GM23248 (cell line): Measurements from ENCODE around the gene KCNQ5. TPM values are rescaled to one million over a fixed set of nuclear protein-coding genes. Genes with fewer than 3 reads are reported as not detected.

Source experiments
- DNase-seq: peaks from one replicate; pipeline ENCODE4 v3.0.0-alpha.2; 2015
- H2AFZ ChIP-seq: fragments of 200-600 bp; sonication (generic); 2 replicates; pipeline ENCODE4 v1.6.1; 2016; ENCODE audit warnings: antibody characterized with exemption
- H3F3A ChIP-seq: fragments of 200-600 bp; sonication (generic); 2 replicates; pipeline ENCODE4 v1.6.1; 2016; ENCODE audit warnings: mild to moderate bottlenecking, antibody characterized with exemption, mixed run types; ENCODE audit not compliant: insufficient read depth
- H3K27ac ChIP-seq: fragments of 200-600 bp; sonication (generic); 2 replicates; pipeline ENCODE4 v1.5.1; 2016; ENCODE audit warnings: mild to moderate bottlenecking
- H3K27me3 ChIP-seq: fragments of 200-600 bp; sonication (generic); replicated peaks from 2 replicates; pipeline ENCODE4 v1.6.1; 2016; ENCODE audit warnings: mild to moderate bottlenecking; ENCODE audit not compliant: insufficient read depth
- H3K36me3 ChIP-seq: fragments of 200-600 bp; sonication (generic); 2 replicates; pipeline ENCODE4 v1.6.1; 2016; ENCODE audit warnings: low read depth, mild to moderate bottlenecking
- H3K4me1 ChIP-seq: fragments of 200-600 bp; sonication (generic); 2 replicates; pipeline ENCODE4 v1.6.1; 2016; ENCODE audit warnings: mild to moderate bottlenecking; ENCODE audit not compliant: insufficient read depth
- H3K4me2 ChIP-seq: fragments of 200-600 bp; sonication (generic); one replicate; pipeline ENCODE4 v1.6.1; 2016; ENCODE audit warnings: mild to moderate bottlenecking; ENCODE audit not compliant: unreplicated experiment
- H3K4me3 ChIP-seq: fragments of 200-600 bp; sonication (generic); 2 replicates; pipeline ENCODE4 v1.5.1; 2016; ENCODE audit warnings: mild to moderate bottlenecking
- H3K79me2 ChIP-seq: fragments of 200-600 bp; sonication (generic); 2 replicates; pipeline ENCODE4 v1.6.1; 2016; ENCODE audit warnings: mild to moderate bottlenecking; ENCODE audit not compliant: insufficient read depth
- H3K9ac ChIP-seq: fragments of 200-600 bp; sonication (generic); 2 replicates; pipeline ENCODE4 v1.6.1; 2016; ENCODE audit warnings: mild to moderate bottlenecking
- H3K9me2 ChIP-seq: fragments of 200-600 bp; sonication (generic); 2 replicates; pipeline ENCODE4 v1.6.1; 2016; ENCODE audit warnings: mixed run types, mild to moderate bottlenecking, moderate library complexity; ENCODE audit not compliant: insufficient read depth
- H3K9me3 ChIP-seq: fragments of 200-600 bp; sonication (generic); one replicate; pipeline ENCODE4 v1.6.1; 2017; ENCODE audit warnings: low read depth
- H4K20me1 ChIP-seq: fragments of 200-600 bp; sonication (generic); 2 replicates; pipeline ENCODE4 v1.6.0; 2016; ENCODE audit not compliant: insufficient read depth
- EZH2 ChIP-seq: fragments of 200-600 bp; sonication (generic); IDR thresholded peaks from 2 replicates; pipeline ENCODE4 v1.6.1; 2018; ENCODE audit warnings: antibody characterized with exemption, mild to moderate bottlenecking; ENCODE audit not compliant: insufficient read depth, poor library complexity, severe bottlenecking
- EZH2phosphoT487 ChIP-seq: fragments of 200-600 bp; sonication (generic); IDR thresholded peaks from 2 replicates; pipeline ENCODE4 v1.6.1; 2018; ENCODE audit warnings: antibody characterized with exemption, moderate library complexity, mild to moderate bottlenecking, low read depth; ENCODE audit not compliant: insufficient read depth
- WGBS, 2 experiments: methylation state at CpG; one replicate each; pipeline ENCODE4 v1.1.6; 2015 to 2017; ENCODE audit warnings: low lambda C conversion rate in 2 of 2, low coverage in 1 of 2; ENCODE audit errors: missing lambda C conversion rate in 2 of 2; 5-methylcytosine and 5-hydroxymethylcytosine counted together
- in situ Hi-C: fragments of 300-500 bp; cut with MboI; formaldehyde crosslinking; loops from 2 replicates; pipeline ENCODE4 v1.15.0; 2020
- polyA plus RNA-seq: library from polyadenylated mRNA; unstranded; fragments of >200 nt; fragmentation: Nextera tagmentation; extraction: Ambion mirVana; gene quantifications from 2 replicates; pipeline ENCODE4 v1.2.1, GENCODE V29; 2016
- total RNA-seq: library from RNA; depleted of rRNA; stranded (reverse); fragments of >200 nt; shearing (Covaris generic); gene quantifications from 2 replicates; pipeline ENCODE4 v1.2.3, GENCODE V29; 2014

KCNQ5 gene
- total and polyA plus RNA-seq, 2 experiments from 2014 or later, result 5.7 to 10.8 TPM

GRCh38 chr6:73207221-73207837 lies 585.5 kb downstream of the KCNQ5 start:
- TF ChIP-seq EZH2 (no peak), EZH2phosphoT487 (no peak)
- no peaks in the 10 kb centered on the region for H3K79me2 ChIP-seq

GRCh38 chr6:73209117-73209516 lies 587.3 kb downstream of the KCNQ5 start:
- in situ Hi-C loops, result no loop called here
- Histone ChIP-seq H3K9ac (no peak overlapping the region), H3K27me3 (no peaks in the 10 kb centered on the region), H3F3A (no peaks in the 10 kb centered on the region), H3K4me1 (no peaks in the 10 kb centered on the region), H3K4me2 (no peak overlapping the region), H3K4me3 (no peak overlapping the region), H2AFZ (no peak overlapping the region), H4K20me1 (no peaks in the 10 kb centered on the region), H3K36me3 (no peaks in the 10 kb centered on the region), H3K9me3 (no peaks in the 10 kb centered on the region), H3K9me2 (no peaks in the 10 kb centered on the region), H3K79me2 (no peaks in the 10 kb centered on the region), H3K27ac (no peak overlapping the region)
- WGBS, 2 experiments, result 81 to 91% methylated on average over 9 of the region's 9 CpGs
- TF ChIP-seq EZH2 (no peak), EZH2phosphoT487 (no peak)
- DNase-seq, result no peak

More at GRCh38 chr6:73207221-73207837, 585.5 kb downstream of the KCNQ5 start:
- Histone ChIP-seq H3K27me3 (no peaks in the 10 kb centered on the region), H3K4me1 (0 out of 2 replicates have a peak, but pooled peaks cover 4% of the 10 kb centered on the region), H4K20me1 (no peaks in the 10 kb centered on the region), H3K4me3 (no peak overlapping the region), H3K4me2 (no peak overlapping the region), H3K9me2 (no peaks in the 10 kb centered on the region), H3K27ac (no peak overlapping the region), H3K9me3 (no peaks in the 10 kb centered on the region), H3F3A (0 out of 2 replicates have a peak, but pooled peaks cover 9% of the 10 kb centered on the region), H3K9ac (no peak overlapping the region), H3K36me3 (no peaks in the 10 kb centered on the region), H2AFZ (no peak overlapping the region)
- in situ Hi-C loops, result no loop called here
- no peak for DNase-seq
- 76% methylated on average over 3 of the region's 3 CpGs for WGBS, 2 experiments

- no peaks in the 10 kb centered on the region for H3F3A ChIP-seq
- no peaks in the 10 kb centered on the region for H4K20me1 ChIP-seq
- no peak overlapping the region for H2AFZ ChIP-seq
- no peak for DNase-seq
- H3K27ac ChIP-seq, result no peak overlapping the region
- H3K36me3 ChIP-seq, result no peaks in the 10 kb centered on the region
- H3K27me3 ChIP-seq, result no peaks in the 10 kb centered on the region
- TF ChIP-seq EZH2 (no peak), EZH2phosphoT487 (no peak)
- in situ Hi-C loops, result no loop called here
- no peak overlapping the region for H3K9ac ChIP-seq
- H3K9me2 ChIP-seq, result no peaks in the 10 kb centered on the region
- 74 to 75% methylated on average over 2 of the region's 2 CpGs for whole genome bisulfite sequencing, 2 experiments
- H3K4me1 ChIP-seq, result no peaks in the 10 kb centered on the region
- no peak overlapping the region for H3K4me3 ChIP-seq
- no peaks in the 10 kb centered on the region for H3K79me2 ChIP-seq
- H3K4me2 ChIP-seq, result no peak overlapping the region
- no peaks in the 10 kb centered on the region for H3K9me3 ChIP-seq
Observed at GRCh38 chr6:73216859-73217258, 595.0 kb downstream of the KCNQ5 start.

GRCh38 chr6:73225396-73225795 lies 603.5 kb downstream of the KCNQ5 start, which contains the start of gene KHDC1L:
Gene KHDC1L, minus strand, starts transcription at chr6:73225496. Its CDS starts 88 bp downstream, at chr6:73225408.
- H3K4me1 ChIP-seq, result no peaks in the 10 kb centered on the region
- TF ChIP-seq EZH2 (no peak), EZH2phosphoT487 (no peak)
- no peaks in the 10 kb centered on the region for H3K36me3 ChIP-seq
- no peak within 1 kb of the TSS for H2AFZ ChIP-seq
- no peaks in the 10 kb centered on the region for H3K9me2 ChIP-seq
- H3K27me3 ChIP-seq, result no peaks in the 10 kb centered on the region
- no peaks in the 10 kb centered on the region for H3K79me2 ChIP-seq
- in situ Hi-C loops, result no loop called here
- no peak for DNase-seq
- WGBS, 2 experiments, result 79 to 82% methylated on average over 4 of the region's 4 CpGs
- H3K4me3 ChIP-seq, result no peak within 1 kb of the TSS
- H4K20me1 ChIP-seq, result no peaks in the 10 kb centered on the region
- H3K9me3 ChIP-seq, result no peaks in the 10 kb centered on the region
- H3F3A ChIP-seq, result no peaks in the 10 kb centered on the region
- H3K27ac ChIP-seq, result no peak within 1 kb of the TSS
- H3K9ac ChIP-seq, result no peak within 1 kb of the TSS
- H3K4me2 ChIP-seq, result no peak within 1 kb of the TSS
